Rectal smooth muscle tissue (tissue), 1 donor: ENCODE results near the gene C3orf38.
"Not testable (repeated sequence)": the region's sequence is repeated elsewhere in the genome, so short reads cannot be mapped to it uniquely, and the experiment has no call there.

Experiments
- H3K27ac ChIP-seq: one replicate; pipeline ENCODE4 v1.7.0; 2013; ENCODE audit warnings: low read depth, low read length, inconsistent platforms
- H3K27me3 ChIP-seq: one replicate; pipeline ENCODE4 v1.7.0; 2013; ENCODE audit warnings: low read length; ENCODE audit not compliant: control insufficient read depth, insufficient read depth
- H3K36me3 ChIP-seq: one replicate; pipeline ENCODE4 v1.7.0; 2013; ENCODE audit warnings: low read length; ENCODE audit not compliant: control insufficient read depth, insufficient read depth
- H3K4me1 ChIP-seq: one replicate; pipeline ENCODE4 v1.7.0; 2013; ENCODE audit warnings: low read length; ENCODE audit not compliant: control insufficient read depth, insufficient read depth
- H3K4me3 ChIP-seq: one replicate; pipeline ENCODE4 v1.7.0; 2013; ENCODE audit warnings: low read length
- H3K9ac ChIP-seq: one replicate; pipeline ENCODE4 v1.7.0; 2013; ENCODE audit warnings: low read length

Gene C3orf38

DNA sequence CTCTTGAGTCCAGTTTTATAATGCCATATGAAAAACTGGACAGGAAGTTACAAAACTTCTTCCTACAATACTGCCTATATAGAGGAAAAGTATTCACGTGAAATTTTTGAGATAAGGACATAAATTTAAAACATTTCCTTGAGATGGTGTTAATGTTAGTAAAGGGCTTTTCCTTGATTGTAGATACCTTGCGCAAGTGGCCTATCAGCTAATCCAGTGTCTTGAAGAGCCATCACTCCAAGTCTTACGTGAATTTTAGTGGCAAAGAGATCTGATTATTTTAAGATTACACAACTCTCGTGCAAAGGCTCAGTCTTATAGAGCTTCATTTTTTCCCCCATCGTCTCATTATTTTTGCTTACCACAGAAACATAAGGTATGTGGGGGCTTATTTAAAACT, 18.4 kb downstream of the C3orf38 start:
- Histone ChIP-seq H3K36me3 (no peaks in the 10 kb centered on the region), H3K4me1 (no peaks in the 10 kb centered on the region), H3K4me3 (no peak overlapping the region), H3K27me3 (no peaks in the 10 kb centered on the region), H3K27ac (no peak overlapping the region), H3K9ac (no peak overlapping the region)

DNA sequence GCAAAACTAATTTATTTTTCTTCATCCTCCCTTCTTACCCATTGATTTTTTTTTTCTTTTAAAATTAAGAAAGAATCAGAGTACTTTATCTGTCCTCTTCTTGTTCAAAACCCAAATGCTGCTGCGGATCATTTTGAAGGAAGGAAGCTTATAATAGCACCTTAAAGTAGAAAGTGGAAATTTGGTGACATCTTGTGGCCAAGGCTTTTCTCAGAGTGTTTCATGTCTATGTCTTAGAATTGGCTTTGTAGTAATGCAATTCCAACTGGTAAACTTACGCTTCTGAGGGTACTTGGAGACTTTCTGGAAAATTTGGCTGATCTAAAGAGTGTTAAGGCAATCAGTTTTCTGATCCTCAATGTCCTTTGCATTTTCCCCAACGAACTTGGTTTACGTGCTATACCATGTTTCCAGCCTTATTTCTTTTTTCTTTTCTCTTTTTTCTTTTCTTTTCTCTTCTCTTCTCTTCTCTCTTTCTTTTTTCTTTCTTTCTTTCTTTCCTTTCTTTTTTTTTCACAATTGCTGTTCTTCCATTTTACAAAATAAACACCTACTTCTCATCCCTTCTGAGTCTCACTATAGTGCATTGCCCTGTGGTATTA, 30.7 kb downstream of the C3orf38 start:
- Histone ChIP-seq H3K27me3 (no peaks in the 10 kb centered on the region), H3K27ac (no peak overlapping the region), H3K36me3 (no peaks in the 10 kb centered on the region), H3K4me1 (no peaks in the 10 kb centered on the region), H3K9ac (no peak overlapping the region), H3K4me3 (no peak overlapping the region)

DNA sequence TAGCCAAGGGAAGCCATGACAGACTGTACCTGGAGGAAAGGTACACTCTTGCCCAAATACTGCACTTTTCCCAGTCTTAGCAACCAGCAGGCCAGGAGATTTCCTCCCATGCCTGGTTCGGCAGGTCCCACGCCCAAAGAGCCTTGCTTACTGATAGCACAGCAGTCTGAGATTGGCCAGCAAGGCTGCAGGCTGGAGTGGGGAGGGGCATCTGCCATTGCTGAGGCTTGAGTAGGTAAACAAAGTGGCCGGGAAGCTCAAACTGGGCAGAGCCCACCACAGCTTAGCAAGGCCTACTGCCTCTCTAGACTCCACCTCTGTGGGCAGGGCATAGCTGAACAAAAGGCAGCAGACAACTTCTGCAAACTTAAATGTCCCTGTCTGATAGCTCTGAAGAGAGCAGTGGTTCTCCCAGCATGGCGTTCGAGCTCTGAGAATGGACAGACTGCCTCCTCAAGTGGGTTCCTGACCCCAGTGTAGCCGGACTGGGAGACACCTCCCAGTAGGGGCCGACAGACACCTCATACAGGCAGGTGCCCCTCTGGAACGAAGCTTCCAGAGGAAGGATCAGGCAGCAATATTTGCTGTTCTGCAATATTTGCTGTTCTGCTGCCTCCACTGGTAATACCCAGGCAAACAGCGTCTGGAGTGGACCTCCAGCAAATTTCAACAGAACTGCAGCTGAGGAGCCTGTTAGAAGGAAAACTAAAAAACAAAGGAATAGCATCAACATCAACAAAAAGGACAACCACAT, 32.6 kb downstream of the C3orf38 start:
- not testable (repeated sequence) for H3K27ac ChIP-seq, H3K27me3 ChIP-seq, H3K9ac ChIP-seq, H3K36me3 ChIP-seq, H3K4me1 ChIP-seq, H3K4me3 ChIP-seq

DNA sequence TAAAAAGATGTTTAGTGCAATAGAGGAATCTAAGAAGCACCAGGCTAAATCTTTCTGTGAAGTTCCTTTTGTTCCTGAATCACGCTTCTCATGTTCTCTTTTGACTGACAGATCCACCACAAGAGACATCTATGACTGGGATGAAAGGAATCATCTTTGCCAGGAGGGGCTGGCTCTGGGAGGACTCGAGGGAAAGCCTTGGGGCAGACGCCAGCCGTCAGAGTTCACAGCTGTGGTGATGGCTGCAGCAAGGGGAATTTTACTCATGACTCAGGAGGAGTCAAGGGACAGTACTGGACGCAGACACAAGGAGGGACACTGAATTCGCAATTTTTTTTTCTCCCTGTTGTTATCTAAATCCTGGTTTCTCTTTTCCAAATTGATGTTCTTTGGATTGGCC, 38.7 kb downstream of the C3orf38 start:
- no peaks in the 10 kb centered on the region for H3K4me1 ChIP-seq
- H3K27ac ChIP-seq = no peak overlapping the region
- no peak overlapping the region for H3K9ac ChIP-seq
- no peaks in the 10 kb centered on the region for H3K27me3 ChIP-seq
- H3K4me3 ChIP-seq = no peak overlapping the region
- H3K36me3 ChIP-seq = no peaks in the 10 kb centered on the region

DNA sequence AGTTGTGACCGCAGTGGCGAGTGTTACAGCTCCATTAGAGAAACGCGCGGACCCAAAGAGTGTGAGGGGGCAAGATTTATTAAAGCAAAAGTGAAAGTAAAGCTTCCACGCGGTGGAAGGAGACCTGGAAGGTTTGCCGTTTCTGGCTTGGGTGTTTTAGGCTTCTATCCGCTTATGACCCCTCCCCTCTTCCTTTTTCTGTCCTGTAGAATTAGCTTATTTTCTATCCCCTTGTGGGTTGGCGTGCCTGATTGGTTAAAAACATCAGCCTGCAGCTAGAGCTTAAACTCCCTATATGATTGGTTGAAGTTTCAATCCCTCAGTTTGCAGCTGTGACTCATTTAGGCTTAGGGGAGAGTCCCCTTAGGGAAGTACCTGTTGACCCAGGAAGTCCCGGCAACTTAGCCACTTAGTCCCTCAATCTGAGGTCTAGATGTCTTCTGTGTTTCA, 39.6 kb downstream of the C3orf38 start:
- Histone ChIP-seq H3K4me3 (no peak overlapping the region), H3K36me3 (no peaks in the 10 kb centered on the region), H3K27ac (no peak overlapping the region), H3K9ac (no peak overlapping the region), H3K4me1 (no peaks in the 10 kb centered on the region), H3K27me3 (no peaks in the 10 kb centered on the region)

DNA sequence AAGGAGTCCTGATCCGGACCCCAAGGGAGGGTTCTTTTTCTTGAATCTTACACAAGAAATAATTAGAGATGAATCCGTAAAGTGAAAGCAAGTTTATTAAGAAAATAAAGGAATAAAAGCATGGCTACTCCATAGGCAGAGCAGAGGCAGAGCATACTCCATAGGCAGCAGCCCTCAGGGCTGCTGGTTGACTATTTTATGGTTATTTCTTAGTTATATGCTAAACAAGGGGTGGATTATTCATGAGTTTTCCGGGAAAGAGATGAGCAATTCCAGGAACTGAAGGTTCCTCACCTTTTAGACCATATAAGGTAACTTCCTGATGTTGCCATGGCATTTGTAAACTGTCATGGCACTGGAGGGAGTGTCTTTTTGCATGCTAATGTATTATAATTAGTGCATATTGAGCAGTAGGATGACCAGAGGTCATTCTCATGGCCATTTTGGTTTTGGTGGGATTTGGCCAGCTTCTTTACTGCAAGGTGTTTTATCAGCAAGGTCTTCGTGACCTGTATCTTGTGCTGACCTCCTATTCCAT, 42.2 kb downstream of the C3orf38 start:
- Histone ChIP-seq H3K36me3 (no peaks in the 10 kb centered on the region), H3K27me3 (no peaks in the 10 kb centered on the region), H3K4me3 (no peak overlapping the region), H3K9ac (no peak overlapping the region), H3K27ac (no peak overlapping the region), H3K4me1 (no peaks in the 10 kb centered on the region)

DNA sequence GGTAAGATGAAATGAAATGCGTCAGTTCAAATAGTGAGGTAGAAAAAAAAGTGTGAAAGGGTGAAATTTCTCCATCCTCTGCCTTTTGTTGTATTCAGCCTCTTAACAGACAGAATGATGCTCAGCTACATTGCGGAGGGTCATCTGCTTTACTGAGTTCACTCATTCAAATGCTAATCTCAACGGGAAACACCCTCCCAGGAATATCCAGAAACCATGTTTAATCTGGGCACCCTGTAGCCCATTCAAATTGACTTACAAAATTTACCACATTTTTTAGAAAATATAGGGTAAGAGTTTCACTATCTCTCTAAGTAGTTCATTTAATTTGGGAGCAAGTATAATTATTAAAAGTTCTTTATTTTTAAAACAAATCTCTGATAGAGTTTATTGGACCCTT, 42.9 kb downstream of the C3orf38 start:
- H3K9ac ChIP-seq = no peak overlapping the region
- H3K27me3 ChIP-seq = no peaks in the 10 kb centered on the region
- H3K4me1 ChIP-seq = no peaks in the 10 kb centered on the region
- no peaks in the 10 kb centered on the region for H3K36me3 ChIP-seq
- no peak overlapping the region for H3K4me3 ChIP-seq
- no peak overlapping the region for H3K27ac ChIP-seq

DNA sequence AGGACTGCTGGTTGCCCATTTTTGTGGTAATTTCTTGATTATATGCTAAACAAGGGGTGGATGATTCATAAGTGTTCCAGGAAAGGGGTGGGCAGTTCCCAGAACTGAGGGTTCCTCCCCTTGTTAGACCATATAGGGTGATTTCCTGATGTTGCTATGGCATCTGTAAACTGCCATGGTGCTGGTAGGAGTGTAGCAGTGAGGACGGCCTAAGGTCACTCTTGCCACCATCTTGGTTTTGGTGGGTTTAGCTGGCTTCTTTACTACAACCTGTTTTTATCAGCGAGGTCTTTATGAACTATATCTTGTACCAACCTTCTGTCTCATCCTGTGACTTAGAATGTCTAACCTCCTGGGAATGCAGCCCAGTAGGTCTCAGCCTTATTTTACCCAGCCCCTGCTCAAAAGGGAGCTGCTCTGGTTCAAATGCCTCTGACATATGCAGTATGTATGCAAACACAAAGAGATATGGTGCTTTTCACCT, 46.2 kb downstream of the C3orf38 start:
- Histone ChIP-seq H3K4me3 (no peak overlapping the region), H3K36me3 (no peaks in the 10 kb centered on the region), H3K9ac (no peak overlapping the region), H3K27me3 (no peaks in the 10 kb centered on the region), H3K4me1 (no peaks in the 10 kb centered on the region), H3K27ac (no peak overlapping the region)

DNA sequence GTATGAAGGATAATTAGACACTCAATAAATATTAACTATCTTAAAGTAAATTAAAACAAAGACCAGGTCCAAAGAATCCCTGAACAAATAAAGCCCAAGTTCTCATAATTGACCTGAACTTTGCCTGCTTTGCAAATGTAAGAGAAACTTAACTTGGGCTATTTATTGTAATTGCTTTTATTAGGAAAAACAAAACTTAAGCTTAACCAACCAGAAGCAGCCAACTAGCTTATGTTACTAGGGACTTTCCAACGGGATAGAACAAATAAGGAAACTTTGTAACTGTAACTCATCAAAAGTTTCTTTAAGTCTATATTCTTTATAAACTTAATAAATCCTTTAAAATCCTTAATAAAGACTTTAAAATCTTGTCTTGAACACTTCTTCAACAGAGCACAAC, 48.4 kb downstream of the C3orf38 start:
- Histone ChIP-seq H3K36me3 (no peaks in the 10 kb centered on the region), H3K27me3 (no peaks in the 10 kb centered on the region), H3K4me1 (no peaks in the 10 kb centered on the region), H3K4me3 (no peak overlapping the region), H3K27ac (no peak overlapping the region), H3K9ac (no peak overlapping the region)

DNA sequence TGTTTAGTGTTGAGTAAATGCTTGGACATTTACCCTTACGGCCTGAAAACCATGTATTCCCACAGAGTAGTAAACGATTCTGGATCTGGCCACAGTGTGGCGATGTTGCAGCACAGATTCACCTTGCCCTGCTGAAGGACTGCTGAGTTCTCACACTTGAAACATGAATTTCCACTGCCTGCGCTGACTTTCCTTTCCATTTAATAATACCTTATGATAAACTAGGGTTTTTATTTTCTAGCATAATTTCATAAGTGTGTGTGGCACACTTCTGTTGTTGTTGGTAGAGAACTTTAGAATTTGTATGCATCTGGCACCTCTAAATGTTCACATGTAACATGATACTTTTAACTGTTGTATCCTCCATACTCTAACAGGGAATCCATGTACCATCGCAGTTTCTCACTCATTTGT, 53.9 kb downstream of the C3orf38 start:
- no peaks in the 10 kb centered on the region for H3K36me3 ChIP-seq
- no peak overlapping the region for H3K9ac ChIP-seq
- no peaks in the 10 kb centered on the region for H3K27me3 ChIP-seq
- no peak overlapping the region for H3K27ac ChIP-seq
- no peak overlapping the region for H3K4me3 ChIP-seq
- H3K4me1 ChIP-seq = no peaks in the 10 kb centered on the region
